ENCODE results near the gene TP53I3.

DNA sequence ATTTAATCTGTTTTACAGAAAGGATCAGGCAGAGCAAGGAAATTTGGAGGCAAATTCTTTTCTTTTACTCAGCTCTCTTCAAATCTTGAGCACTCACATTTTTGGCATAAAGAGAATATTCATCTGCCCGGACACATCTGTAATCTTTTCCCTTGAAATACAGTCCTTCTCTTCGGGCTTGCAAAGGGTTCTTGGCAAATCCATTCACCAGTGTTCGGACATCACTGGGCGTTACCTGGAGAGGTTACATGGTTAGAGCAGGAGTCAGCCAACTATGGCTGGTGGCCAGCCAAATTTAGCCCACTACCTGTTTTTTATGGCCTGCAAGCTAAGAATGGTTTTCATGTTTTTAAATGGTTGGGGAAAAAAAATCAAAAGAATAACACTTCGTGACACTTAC is 36.4 kb upstream of the TP53I3 start:
- TF ChIP-seq, protein P1, sequence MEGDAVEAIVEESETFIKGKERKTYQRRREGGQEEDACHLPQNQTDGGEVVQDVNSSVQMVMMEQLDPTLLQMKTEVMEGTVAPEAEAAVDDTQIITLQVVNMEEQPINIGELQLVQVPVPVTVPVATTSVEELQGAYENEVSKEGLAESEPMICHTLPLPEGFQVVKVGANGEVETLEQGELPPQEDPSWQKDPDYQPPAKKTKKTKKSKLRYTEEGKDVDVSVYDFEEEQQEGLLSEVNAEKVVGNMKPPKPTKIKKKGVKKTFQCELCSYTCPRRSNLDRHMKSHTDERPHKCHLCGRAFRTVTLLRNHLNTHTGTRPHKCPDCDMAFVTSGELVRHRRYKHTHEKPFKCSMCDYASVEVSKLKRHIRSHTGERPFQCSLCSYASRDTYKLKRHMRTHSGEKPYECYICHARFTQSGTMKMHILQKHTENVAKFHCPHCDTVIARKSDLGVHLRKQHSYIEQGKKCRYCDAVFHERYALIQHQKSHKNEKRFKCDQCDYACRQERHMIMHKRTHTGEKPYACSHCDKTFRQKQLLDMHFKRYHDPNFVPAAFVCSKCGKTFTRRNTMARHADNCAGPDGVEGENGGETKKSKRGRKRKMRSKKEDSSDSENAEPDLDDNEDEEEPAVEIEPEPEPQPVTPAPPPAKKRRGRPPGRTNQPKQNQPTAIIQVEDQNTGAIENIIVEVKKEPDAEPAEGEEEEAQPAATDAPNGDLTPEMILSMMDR (conservative IDR thresholded peaks at IDR 0.05; ENCODE audit: low read length): no peak
- no peak for TF ChIP-seq EZH2phosphoT487 (IDR thresholded peaks at IDR 0.05; ENCODE audit: borderline replicate concordance)

Data from Loucy (cell line).